Measurements from ENCODE around the gene ABCD1.
"Not testable (repeated sequence)": the region's sequence is repeated elsewhere in the genome, so short reads cannot be mapped to it uniquely, and the experiment has no call there.

ABCD1 gene

DNA sequence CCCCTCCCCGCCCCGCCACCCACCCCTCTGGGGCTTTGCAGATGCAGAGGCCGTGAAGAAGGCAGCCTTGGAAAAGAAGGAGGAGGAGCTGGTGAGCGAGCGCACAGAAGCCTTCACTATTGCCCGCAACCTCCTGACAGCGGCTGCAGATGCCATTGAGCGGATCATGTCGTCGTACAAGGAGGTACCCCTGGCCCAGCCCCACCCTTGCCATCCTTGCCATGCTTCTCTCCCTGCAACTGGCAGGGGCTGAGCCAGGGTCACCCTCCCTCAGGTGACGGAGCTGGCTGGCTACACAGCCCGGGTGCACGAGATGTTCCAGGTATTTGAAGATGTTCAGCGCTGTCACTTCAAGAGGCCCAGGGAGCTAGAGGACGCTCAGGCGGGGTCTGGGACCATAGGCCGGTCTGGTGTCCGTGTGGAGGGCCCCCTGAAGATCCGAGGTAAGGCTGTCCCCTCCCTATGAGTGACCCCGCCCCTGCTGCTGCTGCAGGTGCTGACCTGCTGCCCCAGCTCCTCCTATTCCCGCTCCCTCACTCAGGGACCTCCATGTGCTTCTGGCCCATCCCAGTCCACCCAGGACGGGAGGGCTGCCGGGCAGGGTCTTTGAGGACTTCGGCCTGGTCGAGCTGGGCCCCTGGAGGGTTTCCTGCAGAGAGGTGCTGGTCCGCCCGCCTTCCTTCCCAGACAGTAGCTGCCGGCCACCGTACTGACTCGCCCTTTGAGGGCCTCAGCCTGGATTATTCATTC lies 11.6 kb downstream of the ABCD1 start:
- DNase-seq = no peak

DNA sequence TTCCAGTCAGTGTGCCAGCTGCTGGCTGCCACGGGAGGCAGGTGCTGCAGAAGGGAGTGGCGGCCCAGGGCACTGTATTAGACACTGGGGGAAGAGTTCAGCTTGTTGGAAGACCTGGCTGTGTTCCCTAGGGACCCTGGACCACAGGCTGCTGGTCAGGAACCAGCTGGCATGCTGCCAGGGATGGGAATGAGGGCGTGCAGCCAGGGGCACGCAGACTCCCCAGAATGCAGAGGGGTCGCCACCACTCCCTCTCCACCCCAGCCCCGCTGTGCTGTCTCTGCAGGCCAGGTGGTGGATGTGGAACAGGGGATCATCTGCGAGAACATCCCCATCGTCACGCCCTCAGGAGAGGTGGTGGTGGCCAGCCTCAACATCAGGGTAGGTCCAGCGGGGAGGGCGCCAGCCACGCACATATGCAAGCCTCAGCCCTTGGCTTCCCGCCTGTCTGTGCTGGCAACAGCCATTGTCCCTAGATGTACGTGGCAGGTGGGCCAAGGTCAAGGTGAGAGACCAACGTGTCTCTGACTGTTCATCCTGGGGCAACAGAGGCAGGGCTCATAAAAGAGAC lies 12.3 kb downstream of the ABCD1 start:
- no peak for DNase-seq

DNA sequence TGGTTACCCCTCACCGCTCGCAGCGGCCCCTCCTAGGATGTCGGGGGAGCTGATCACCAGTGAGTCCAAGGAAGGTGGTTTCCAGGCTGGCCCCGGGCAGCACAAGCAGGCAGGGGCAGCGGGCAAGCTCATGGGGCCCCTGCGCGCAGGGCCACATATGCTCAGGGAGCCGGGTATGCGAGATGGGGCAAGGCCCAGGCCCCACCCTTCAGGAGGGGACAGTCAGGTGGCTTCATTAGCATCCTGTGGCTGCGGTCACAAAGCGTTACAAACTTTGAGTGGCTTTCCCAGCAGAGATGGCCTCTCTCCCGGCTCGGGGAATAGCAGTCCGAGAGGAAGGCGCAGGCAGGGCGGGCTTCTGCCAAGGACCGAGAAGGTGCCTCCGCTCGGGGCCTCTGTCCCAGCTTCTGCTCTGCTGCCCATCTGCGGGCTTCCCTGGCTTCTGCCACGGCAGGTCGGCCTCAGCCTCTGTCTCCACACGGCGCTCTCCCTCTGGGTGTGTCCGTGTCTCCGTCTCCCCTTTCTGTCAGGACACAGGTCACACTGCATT lies 13.5 kb downstream of the ABCD1 start:
- no peak for DNase-seq

DNA sequence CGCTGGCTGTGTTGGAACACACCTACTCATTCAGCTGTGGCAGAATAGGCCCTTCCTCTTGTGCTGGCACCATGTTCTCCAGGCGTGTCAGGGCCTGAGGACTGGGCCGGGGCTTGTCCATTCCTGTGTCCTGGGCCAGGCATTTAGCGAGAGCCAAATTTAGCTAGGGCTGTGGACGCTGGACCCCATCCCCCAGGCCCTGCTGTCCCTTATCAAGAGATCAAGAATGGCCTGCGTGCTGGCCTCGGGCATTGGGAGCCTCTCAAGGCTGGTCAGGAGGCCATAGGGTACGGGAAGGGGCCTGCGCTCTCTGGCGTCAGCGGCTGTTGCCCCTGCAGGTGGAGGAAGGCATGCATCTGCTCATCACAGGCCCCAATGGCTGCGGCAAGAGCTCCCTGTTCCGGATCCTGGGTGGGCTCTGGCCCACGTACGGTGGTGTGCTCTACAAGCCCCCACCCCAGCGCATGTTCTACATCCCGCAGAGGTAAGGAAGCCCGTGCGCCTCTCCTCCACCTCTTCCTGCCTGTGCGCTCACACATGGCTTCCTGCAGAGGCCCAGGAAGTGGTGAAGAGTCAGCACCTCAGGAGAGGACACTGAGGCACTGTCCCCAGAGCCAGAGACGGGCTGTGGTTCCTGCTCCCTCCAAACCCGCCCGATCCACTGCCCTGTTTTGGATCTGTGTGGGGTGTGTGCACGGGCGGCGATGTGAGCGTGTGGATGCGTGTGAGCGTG lies 15.3 kb downstream of the ABCD1 start:
- no peak for DNase-seq

DNA sequence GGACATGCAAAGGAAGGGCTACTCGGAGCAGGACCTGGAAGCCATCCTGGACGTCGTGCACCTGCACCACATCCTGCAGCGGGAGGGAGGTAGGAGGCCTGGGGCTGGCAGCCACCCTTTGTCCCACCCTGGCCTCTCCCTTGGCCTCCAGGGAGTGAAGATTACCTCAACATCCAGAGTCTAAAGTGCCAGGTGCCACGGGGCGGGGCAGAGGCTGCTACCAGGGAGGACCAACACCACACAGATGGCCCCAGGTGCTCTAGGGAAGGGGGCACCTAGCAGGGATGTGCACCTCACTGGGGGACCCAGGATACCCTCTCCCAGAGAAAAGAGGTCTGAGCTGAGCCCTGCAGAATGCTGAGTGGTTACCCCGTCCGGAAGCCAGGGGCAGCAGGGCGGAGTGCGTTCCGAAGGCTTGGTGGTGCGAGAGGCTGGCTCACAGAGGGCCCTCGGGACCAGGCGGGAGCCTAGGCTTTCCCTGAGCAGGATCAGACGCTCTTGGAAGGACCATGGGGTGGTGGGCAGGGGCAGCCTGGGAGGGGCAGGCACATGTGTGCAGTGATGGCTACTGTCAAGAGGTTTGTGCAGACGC lies 16.1 kb downstream of the ABCD1 start:
- no peak for DNase-seq

DNA sequence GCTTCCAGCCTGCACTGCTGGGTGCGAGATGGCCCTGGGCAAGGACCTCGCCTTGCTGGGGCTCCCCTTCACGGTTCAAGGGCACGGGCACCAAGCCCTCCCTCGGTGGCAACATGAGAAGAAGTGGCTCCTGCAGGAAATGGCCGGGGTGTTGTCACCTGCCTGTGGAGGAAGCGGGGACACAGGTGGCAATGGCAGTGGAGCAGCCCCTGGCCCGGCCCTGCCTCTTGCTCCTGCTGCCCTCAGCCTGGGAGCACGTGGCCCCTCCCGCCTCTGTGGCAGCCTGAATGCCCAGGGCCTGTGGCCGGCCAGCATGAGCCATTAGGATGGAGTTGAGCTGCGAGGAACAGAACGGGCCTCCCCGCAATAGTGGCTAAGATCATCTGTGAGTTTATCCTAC lies 16.8 kb downstream of the ABCD1 start:
- no peak for DNase-seq

DNA sequence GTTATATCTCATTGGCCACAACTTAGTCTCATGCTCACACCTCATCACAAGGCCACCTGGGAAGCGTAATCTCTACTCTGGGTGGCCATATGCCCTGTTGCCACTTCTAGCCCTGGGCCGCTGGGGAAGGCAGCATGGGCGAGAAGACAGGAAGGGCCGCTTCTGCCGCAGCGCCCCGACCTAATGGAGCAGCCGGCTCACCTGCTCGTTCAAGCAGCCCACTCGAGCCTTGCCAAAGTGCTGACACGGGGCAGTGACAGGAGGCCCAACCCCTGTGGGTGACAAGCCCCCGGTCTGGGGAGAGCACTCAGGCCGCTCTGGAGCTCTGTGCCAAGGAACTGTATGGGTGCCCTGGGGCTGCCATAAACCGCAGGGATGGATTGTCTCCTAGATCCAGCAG lies 17.5 kb downstream of the ABCD1 start:
- not testable (repeated sequence) for DNase-seq

DNA sequence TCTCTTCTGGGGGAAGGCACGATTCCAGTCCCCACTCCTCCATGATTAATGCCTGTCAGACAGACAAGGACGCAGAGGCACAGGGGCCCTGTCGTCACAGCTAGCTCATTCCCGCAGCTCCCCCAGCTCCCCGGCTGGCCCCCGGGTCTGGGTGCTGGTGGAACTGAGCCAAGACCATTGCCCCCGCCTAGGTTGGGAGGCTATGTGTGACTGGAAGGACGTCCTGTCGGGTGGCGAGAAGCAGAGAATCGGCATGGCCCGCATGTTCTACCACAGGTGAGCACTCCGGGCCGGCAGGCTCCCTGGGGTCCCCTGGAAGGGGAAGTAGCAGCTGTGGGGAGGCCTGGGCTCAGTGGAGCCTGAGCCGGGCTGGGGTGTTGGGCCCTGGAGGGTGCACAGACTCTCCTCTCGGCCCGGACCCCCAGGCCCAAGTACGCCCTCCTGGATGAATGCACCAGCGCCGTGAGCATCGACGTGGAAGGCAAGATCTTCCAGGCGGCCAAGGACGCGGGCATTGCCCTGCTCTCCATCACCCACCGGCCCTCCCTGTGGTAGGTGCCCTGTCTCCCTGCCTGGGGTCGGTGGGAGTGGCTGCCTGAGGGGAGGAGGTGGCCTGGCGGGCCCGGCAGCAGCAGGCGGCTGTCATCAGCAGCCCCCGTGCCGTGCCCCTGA lies 18.3 kb downstream of the ABCD1 start:
- DNase-seq = not testable (repeated sequence)

DNA sequence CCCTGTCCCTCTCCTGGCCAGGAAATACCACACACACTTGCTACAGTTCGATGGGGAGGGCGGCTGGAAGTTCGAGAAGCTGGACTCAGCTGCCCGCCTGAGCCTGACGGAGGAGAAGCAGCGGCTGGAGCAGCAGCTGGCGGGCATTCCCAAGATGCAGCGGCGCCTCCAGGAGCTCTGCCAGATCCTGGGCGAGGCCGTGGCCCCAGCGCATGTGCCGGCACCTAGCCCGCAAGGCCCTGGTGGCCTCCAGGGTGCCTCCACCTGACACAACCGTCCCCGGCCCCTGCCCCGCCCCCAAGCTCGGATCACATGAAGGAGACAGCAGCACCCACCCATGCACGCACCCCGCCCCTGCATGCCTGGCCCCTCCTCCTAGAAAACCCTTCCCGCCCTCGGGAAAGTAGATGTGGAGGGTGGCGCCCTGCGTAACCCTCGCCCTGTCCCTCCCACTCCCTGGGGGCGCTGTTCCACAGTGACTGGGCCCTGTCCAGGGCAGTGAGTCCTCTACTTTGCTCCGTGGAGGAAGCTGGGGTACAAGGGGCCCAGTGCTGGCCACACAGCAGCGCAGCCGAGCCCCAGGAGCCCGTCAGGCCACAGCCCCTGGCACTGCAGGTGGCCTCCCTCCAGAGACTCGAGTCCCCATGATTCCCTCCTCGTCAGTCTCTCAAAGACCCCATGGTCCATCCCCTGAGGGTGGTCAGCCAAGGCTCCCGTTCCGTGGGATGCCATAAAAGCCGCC lies 19.0 kb downstream of the ABCD1 start:
- not testable (repeated sequence) for DNase-seq

DNA sequence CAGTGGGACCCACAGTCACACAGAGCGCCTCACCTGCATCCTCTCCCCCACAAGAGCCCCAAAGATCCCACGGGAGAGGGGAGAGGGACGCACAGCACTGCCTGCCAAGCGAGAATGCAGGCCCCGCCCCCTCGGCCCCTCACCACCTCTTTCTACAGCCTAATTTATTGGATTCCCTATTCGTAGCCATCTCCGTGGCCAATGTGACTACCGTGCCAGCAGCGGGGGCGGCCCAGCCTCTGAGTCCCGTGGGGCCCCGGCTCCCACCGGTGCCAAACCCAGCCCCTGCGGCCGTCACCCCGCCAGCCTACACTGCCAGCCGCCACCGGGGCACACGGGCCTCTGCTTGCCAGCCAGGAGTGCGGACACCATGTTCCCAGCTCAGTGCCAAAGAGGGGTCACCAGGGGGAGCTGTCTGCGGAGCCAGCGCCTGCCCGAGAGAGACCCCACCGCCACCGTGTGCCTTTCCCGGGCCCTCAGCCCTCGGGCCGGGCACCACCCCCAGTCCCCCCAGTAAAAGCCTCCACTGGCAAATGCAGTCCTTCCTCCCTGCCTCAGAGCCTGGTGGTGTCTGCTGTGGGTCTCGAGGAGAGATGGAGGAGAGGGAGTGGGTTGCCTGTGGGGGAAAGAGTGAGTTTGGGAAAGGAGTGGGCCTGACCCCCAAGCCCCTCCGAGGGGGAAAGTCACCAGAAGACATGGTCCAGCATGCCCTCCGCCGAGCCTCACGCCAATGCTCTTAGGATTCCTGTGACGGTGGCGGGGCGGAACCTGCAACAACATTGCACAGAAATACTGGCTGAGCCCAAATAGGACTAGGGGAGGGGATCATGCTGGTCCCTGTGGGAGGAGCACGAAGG lies 19.8 kb downstream of the ABCD1 start:
- no peak for DNase-seq

DNA sequence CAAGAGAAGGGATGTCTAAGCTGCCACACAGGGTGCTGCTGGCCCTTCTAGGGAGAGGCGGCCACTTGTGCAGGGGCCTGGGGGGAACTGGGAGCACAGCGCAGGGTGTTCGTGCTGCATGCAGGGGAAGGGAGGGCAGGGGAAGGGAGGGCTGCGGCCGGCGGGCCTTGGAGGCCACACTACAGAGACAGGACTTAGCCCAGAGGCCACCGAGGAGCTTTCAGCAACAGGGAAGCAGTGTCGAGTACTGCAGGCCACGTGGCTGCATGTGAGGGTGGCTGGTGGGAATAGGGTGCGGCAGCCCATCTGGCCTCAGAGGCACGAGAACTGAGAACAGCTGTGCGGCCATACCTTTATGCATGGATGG lies 20.4 kb downstream of the ABCD1 start:
- DNase-seq = not testable (repeated sequence)

DNA sequence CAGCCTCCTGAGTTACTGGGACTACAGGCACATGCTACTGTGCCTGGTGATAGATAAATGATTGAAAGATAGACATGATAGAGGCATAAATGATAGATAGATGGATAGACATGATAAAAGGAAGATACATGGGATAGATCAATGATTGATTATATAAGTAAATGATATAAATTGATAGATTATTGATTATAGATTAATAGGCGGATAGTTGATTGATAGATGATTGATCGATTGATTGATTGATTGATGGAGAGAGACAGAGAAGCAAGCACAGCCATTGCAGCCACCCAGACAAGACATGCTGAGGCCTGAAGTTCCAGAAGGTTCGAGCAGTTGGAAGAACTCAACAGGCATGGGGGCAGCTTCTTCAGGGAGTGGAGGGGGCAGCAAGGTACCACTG lies 21.7 kb downstream of the ABCD1 start:
- DNase-seq = no peak

DNA sequence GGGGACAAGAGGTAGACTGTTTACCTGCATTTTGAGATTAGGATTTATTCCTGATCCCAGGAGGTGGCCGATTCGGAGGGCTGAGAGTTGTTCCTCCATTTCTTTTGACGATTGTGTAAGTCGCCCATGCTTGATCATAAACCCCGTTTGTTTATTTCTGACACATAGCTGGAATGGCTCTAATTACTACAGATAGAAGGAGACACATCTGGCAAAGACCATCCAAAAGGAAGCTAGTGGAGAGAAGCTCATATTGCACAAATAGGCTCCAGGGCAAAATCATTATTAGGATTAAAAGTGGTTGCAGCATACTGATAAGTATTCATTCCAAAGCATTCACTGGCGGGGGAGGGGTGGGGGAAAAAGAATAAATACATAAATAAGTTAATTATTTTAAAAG lies 22.3 kb downstream of the ABCD1 start:
- not testable (repeated sequence) for DNase-seq

DNA sequence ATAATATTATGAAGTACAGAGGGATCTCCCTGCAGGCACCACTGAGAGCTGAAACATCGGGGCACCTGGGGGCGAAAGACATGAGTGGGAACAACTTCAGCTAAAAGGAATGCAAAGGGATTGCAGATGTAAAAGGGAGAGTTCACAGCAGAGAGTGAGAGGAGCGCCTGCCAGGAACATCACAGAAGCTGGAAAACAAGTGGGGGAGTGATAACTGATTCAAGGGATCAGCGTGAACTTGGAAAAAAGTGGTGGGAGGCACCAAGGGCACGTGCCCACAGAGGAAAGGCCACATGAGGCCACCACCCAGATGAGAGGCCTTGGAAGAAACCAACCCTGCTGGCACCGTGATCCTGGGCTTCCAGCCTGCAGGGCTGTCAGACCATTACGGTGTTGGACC lies 24.4 kb downstream of the ABCD1 start:
- DNase-seq = not testable (repeated sequence)

DNA sequence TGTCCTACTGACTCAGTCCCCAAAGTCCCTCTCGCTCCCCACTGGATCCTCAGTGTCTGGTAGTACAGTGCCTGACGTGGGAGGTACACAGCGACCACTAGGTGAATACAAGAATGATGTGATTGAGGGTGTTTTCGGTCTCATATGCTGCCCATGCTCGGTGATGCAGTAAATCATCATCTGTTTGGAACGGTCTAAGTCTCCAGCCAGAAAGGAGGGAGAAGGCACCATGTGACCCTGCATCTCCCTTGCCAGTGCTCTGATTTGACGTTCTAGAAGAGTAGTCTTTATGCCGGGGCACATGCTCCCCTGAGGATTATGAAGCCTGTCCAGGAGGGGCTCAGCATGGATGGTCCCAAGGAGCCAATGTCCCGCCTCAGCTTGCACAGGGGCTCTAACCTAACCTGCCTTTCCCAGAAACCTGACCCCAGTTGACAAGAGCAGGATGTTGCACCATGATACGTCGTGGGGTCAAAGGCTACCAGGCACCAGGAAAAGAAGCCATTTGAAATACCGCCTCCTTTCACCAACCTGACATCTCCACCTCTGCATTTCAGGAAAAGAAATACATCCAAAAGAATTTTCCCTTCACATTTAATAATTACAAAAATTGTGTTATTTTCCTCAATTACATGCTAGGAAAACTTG lies 25.6 kb downstream of the ABCD1 start:
- DNase-seq = no peak

DNA sequence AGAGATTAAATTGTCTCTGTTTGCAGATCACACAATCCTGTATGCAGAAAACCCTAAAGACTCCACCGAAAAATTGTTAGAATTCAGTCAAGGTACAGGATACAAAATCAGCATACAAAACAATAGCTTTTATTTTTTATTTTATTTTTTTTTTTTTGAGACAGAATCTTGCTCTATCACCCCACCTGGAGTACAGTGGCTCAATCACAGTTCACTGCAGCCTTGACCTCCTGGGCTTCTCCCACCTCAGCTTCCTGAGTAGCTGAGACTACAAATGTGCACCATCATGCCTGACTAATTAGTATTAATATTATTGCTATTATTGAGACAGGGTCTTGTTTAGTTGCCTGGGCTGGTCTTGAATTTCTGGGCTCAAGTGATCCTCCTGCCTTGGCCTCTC lies 30.5 kb downstream of the ABCD1 start:
- no peak for DNase-seq

DNA sequence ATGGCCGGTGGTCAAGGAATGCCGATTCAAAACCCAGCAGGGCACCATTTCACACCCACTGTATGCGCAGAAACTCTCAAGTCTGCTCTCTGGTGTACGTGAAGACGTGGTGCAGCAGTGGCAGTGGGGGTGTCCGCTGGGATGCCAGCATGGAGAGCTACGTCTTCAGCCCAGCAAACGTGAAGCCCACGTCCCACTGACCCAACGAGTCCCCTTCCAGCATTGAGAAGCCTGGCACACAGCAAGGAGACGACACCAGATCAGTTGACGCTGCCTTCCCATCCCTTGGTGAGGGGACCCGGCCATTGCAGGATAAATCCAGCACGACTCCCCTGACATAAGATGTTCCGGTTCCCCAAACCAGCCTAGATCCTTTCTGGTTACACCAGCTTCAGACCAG lies 37.2 kb downstream of the ABCD1 start:
- no peak for DNase-seq

DNA sequence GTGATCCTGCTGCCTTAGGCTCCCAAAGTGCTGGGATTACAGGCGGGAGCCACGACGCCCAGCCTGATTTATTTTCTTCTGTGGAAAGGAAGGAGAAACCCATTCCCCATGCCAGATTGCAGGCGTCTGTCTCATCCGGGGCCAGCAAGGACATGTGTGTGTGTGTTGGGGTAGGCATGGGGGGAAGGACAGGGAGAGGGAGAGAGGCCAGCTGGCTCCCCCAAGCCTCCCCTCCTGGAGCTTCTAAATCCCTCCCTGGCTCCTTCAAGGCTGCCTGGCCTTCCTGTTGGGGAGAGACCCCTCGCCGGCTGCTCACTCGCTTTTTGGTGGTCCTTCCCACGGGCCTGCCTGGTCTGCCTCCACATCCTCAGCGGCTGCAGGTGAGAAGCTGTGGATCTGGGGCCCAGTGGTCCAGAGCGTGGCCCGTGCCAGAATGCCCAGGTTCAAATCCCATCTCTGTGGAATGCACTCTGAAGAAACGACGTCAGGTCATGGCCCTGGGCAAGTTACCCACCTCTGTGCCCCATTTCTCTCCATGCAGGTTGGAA lies 38.0 kb downstream of the ABCD1 start:
- no peak for DNase-seq

DNA sequence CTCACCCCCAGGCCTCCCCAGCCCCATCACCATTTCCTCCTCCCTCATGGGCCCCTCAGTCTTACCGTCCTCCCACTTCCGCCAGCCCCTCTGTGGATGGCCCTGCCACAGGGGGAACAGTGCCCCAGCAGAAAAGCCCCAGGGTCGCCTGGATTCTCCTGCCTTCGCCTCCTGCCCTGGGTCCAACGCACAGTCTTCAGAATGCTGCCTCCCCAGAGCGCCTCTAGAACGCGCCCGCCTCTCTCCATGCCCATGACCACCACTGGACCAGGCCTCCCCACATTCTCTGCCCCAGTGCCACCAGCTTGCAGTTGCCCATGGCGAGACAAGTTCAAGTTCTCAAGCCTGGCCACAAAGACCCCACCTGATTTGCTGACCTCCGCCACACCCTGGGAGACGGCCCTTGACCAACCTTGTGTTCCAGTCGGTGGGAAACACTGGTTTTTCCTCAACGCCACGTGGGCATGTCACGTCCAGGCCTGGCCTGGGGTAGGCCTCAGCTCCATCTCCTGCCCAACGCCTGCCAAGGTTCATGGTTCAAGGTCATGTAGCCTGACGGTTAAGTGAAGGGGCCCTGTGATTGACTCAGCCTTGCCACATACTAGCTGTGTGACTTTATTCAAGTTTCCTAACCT lies 38.8 kb downstream of the ABCD1 start:
- DNase-seq = no peak
